ENCODE measurements around the gene PTPRZ1.

GRCh38 chr7:122038134-122038533 is 165.2 kb downstream of the PTPRZ1 start:
- TF ChIP-seq CTCF (IDR thresholded peaks at IDR 0.05) (no peak), POLR2A (IDR thresholded peaks at IDR 0.05) (no peak)

Data from testis (tissue), 2 donors.